A673 (cell line): Measurements from ENCODE around the gene RASD1.

Experiments used
- EZH2 ChIP-seq: fragments of 200-600 bp; sonication (generic); IDR thresholded peaks from 2 replicates; pipeline ENCODE4 v1.6.1; 2017; ENCODE audit warnings: borderline replicate concordance, low read depth, mild to moderate bottlenecking, mixed read lengths, antibody characterized with exemption, low read length; ENCODE audit not compliant: poor library complexity, severe bottlenecking
- TF ChIP-seq, protein P1 (sequence below): fragments of 300-800, 200-600 bp; sonication (generic); conservative IDR thresholded peaks from 2 replicates; pipeline ENCODE4 v1.5.1; 2017; ENCODE audit warnings: low read depth, mild to moderate bottlenecking, antibody characterized with exemption, low read length, moderate library complexity, mixed read lengths

DNA sequence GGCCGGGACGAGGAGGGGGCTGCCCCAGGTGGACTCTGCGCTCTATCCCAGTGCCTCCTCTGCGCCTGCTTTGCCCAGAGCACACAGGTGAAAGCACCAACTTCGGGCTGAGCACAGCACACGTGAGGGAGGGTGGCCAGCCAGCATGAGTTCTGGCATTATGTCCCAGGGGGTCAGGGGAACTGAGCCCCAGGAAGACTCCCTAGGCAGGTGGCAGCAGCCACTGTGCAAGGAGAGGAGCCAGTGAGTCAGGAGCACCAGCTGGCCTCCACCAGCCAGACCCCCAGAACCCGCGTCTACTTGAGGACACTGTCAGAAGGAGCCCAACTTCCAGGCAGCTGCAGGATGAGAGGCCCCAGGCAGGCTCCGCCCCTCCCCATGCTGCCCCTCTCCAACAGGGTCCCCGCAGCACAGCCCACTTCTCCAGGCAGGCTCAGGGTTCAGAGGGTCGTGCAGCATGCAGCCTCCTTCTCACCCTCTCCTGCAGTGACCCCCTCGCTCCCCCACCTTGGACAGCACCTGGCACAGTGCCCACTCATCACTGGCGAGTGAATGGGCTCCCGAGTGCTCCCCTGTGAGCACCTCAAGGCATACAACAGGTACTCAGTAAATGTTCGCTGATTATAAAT is 44.2 kb upstream of the RASD1 start:
- TF ChIP-seq, protein P1, sequence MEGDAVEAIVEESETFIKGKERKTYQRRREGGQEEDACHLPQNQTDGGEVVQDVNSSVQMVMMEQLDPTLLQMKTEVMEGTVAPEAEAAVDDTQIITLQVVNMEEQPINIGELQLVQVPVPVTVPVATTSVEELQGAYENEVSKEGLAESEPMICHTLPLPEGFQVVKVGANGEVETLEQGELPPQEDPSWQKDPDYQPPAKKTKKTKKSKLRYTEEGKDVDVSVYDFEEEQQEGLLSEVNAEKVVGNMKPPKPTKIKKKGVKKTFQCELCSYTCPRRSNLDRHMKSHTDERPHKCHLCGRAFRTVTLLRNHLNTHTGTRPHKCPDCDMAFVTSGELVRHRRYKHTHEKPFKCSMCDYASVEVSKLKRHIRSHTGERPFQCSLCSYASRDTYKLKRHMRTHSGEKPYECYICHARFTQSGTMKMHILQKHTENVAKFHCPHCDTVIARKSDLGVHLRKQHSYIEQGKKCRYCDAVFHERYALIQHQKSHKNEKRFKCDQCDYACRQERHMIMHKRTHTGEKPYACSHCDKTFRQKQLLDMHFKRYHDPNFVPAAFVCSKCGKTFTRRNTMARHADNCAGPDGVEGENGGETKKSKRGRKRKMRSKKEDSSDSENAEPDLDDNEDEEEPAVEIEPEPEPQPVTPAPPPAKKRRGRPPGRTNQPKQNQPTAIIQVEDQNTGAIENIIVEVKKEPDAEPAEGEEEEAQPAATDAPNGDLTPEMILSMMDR: no peak
- TF ChIP-seq EZH2: no peak
